ENCODE measurements around the gene ARHGEF5. TPM values are rescaled to one million over a fixed set of nuclear protein-coding genes. Genes with fewer than 3 reads are reported as not detected.

ARHGEF5 gene
- total RNA-seq, 2 experiments from 2014 or later = not detected

- H2AFZ ChIP-seq (ENCODE audit: low read length) = no peak overlapping the region
- intact Hi-C loops (cut with micrococcal nuclease; ENCODE audit: unreplicated experiment) = no loop called here
These were observed 35.3 kb downstream of the ARHGEF5 start for GRCh38 chr7:144390481-144390880.

GRCh38 chr7:144391014-144391413 is 35.8 kb downstream of the ARHGEF5 start:
- DNase-seq (ENCODE audit: low spot score) = no peak
- H3K9me2 ChIP-seq (ENCODE audit: insufficient read depth, low read length) = no peaks in the 10 kb centered on the region
- TF ChIP-seq EZH2phosphoT487 (IDR thresholded peaks at IDR 0.05; ENCODE audit: borderline replicate concordance, low read depth, low read length) (no peak), CTCF (conservative IDR thresholded peaks at IDR 0.05; ENCODE audit: low read length) (no peak)
- ChIA-PET POLR2A (no interaction called here), CTCF (ENCODE audit: unreplicated experiment) (no interaction called here)
- H3K27ac ChIP-seq (ENCODE audit: low read depth, low read length, poor library complexity, severe bottlenecking) = no peak overlapping the region
- BruUV-seq (replicated peaks) = no TSS peak
- H2AFZ ChIP-seq (ENCODE audit: low read length) = no peak overlapping the region
- H3K4me2 ChIP-seq (ENCODE audit: low read length) = no peak overlapping the region
- intact Hi-C loops (cut with micrococcal nuclease; ENCODE audit: unreplicated experiment) = no loop called here
- no peaks in the 10 kb centered on the region for H4K20me1 ChIP-seq (ENCODE audit: insufficient read depth, low read length)
- no peaks in the 10 kb centered on the region for H3K79me2 ChIP-seq (ENCODE audit: insufficient read depth, low read depth, low read length)
- H3K9me3 ChIP-seq (ENCODE audit: low read length) = no peaks in the 10 kb centered on the region
- H3K36me3 ChIP-seq (ENCODE audit: insufficient read depth, low read length) = no peaks in the 10 kb centered on the region
- no peak overlapping the region for H3K4me3 ChIP-seq (ENCODE audit: low read depth, low read length, poor library complexity, severe bottlenecking)
- H3K4me1 ChIP-seq (ENCODE audit: insufficient read depth, low read length, poor library complexity, severe bottlenecking) = no peaks in the 10 kb centered on the region

More at GRCh38 chr7:144390481-144390880, 35.3 kb downstream of the ARHGEF5 start:
- ChIA-PET CTCF (ENCODE audit: unreplicated experiment) (no interaction called here), POLR2A (interaction anchor here (0.7 kb wide), 1 partner anchor 1110 kb away, joined by 6 read pairs; no protein-coding TSS in a partner anchor)
- DNase-seq (ENCODE audit: low spot score) = no peak
- Histone ChIP-seq H3K9me3 (ENCODE audit: low read length) (no peaks in the 10 kb centered on the region), H3K4me1 (ENCODE audit: insufficient read depth, low read length, poor library complexity, severe bottlenecking) (no peaks in the 10 kb centered on the region), H3K9me2 (ENCODE audit: insufficient read depth, low read length) (no peaks in the 10 kb centered on the region), H3K4me3 (ENCODE audit: low read depth, low read length, poor library complexity, severe bottlenecking) (no peak overlapping the region), H3K27ac (ENCODE audit: low read depth, low read length, poor library complexity, severe bottlenecking) (no peak overlapping the region), H3K36me3 (ENCODE audit: insufficient read depth, low read length) (no peaks in the 10 kb centered on the region), H4K20me1 (ENCODE audit: insufficient read depth, low read length) (no peaks in the 10 kb centered on the region), H3K79me2 (ENCODE audit: insufficient read depth, low read depth, low read length) (no peaks in the 10 kb centered on the region), H3K4me2 (ENCODE audit: low read length) (no peak overlapping the region)
- no TSS peak for BruUV-seq (replicated peaks)
- TF ChIP-seq CTCF (conservative IDR thresholded peaks at IDR 0.05; ENCODE audit: low read length) = no peak

GRCh38 chr7:144391823-144392255 is 36.6 kb downstream of the ARHGEF5 start:
- TF ChIP-seq EZH2phosphoT487 (IDR thresholded peaks at IDR 0.05; ENCODE audit: borderline replicate concordance, low read depth, low read length) = no peak
- TF ChIP-seq CTCF (conservative IDR thresholded peaks at IDR 0.05; ENCODE audit: low read length) = peak; percentile 81
- no TSS peak for BruUV-seq (replicated peaks)
- Histone ChIP-seq H3K9me2 (ENCODE audit: insufficient read depth, low read length) (no peaks in the 10 kb centered on the region), H3K27ac (ENCODE audit: low read depth, low read length, poor library complexity, severe bottlenecking) (no peak overlapping the region), H3K36me3 (ENCODE audit: insufficient read depth, low read length) (no peaks in the 10 kb centered on the region), H3K9me3 (ENCODE audit: low read length) (no peaks in the 10 kb centered on the region), H3K4me2 (ENCODE audit: low read length) (no peak overlapping the region), H3K79me2 (ENCODE audit: insufficient read depth, low read depth, low read length) (no peaks in the 10 kb centered on the region), H3K4me1 (ENCODE audit: insufficient read depth, low read length, poor library complexity, severe bottlenecking) (no peaks in the 10 kb centered on the region), H4K20me1 (ENCODE audit: insufficient read depth, low read length) (no peaks in the 10 kb centered on the region), H3K4me3 (ENCODE audit: low read depth, low read length, poor library complexity, severe bottlenecking) (no peak overlapping the region), H2AFZ (ENCODE audit: low read length) (no peak overlapping the region)
- intact Hi-C loops (cut with micrococcal nuclease; ENCODE audit: unreplicated experiment) = no loop called here
- POLR2A ChIA-PET = interaction anchor here (0.7 kb wide), 2 partner anchors 624 to 880 kb away, joined by 3 to 7 read pairs; no protein-coding TSS in a partner anchor
- CTCF ChIA-PET (ENCODE audit: unreplicated experiment) = no interaction called here
- peak; percentile 58 for DNase-seq (ENCODE audit: low spot score)
